ENCODE measurements around the gene RFX3. TPM values are rescaled to one million over a fixed set of nuclear protein-coding genes. Genes with fewer than 3 reads are reported as not detected.

The RFX3 gene
- total RNA-seq, 2 donors from 2014 or later, result 10.9 to 15.5 TPM

DNA sequence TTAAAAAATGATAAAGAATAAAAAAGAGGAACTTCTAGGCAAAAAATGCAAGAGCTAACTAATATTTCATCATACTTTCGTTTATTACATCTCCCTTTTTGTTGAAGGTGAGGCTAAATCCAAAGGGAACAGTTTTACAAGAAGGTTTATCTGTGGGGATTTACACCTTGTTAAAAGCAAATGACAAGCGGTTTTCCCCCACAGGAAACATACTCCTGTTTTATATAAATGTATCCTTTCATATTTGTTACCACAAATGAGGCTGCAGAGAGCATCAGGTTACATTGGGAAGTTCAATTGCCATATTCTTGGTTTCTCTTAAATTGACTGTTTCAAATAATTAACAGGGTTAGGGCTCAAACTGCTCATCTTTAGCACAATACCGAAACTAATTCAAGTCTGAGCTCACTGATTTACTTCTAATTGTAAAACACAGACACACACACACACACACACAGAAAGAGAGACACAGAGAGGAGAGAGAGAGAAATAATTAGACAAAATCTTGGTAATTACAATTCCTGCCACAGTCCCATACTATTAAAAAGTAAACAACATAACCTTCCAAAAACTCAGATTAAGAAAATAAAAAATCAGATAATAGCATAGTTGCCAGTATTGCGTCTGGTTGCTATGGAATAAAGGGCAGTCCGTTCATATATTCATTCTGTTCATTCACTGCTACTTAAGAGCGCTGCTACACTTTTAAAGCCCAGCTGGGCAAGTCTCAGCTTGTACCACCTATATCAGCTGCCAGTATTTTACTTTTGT, 17.1 kb downstream of the RFX3 start:
- WGBS, result 26% methylated on average over 6 of the region's 6 CpGs
- H3K9me3 ChIP-seq, result no peaks in the 10 kb centered on the region
- peak overlapping the region in 1 of 2 donors; percentile 5 for H3K4me3 ChIP-seq
- no peaks in the 10 kb centered on the region for H3K4me1 ChIP-seq (replicated peaks)
- H3K27me3 ChIP-seq (replicated peaks; ENCODE audit: insufficient read depth), result no peaks in the 10 kb centered on the region
- no peak overlapping the region for H3K27ac ChIP-seq
- no peaks in the 10 kb centered on the region for H3K36me3 ChIP-seq
- intact Hi-C loops (cut with DNase I), result no loop called here
- TF ChIP-seq POLR2A (IDR thresholded peaks at IDR 0.05) (no peak), POLR2AphosphoS5 (IDR thresholded peaks at IDR 0.05) (no peak)
- TF ChIP-seq, protein P1, sequence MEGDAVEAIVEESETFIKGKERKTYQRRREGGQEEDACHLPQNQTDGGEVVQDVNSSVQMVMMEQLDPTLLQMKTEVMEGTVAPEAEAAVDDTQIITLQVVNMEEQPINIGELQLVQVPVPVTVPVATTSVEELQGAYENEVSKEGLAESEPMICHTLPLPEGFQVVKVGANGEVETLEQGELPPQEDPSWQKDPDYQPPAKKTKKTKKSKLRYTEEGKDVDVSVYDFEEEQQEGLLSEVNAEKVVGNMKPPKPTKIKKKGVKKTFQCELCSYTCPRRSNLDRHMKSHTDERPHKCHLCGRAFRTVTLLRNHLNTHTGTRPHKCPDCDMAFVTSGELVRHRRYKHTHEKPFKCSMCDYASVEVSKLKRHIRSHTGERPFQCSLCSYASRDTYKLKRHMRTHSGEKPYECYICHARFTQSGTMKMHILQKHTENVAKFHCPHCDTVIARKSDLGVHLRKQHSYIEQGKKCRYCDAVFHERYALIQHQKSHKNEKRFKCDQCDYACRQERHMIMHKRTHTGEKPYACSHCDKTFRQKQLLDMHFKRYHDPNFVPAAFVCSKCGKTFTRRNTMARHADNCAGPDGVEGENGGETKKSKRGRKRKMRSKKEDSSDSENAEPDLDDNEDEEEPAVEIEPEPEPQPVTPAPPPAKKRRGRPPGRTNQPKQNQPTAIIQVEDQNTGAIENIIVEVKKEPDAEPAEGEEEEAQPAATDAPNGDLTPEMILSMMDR (IDR thresholded peaks at IDR 0.05), result no peak
- peak; percentile 14 for DNase-seq (ENCODE audit: low spot score)

DNA sequence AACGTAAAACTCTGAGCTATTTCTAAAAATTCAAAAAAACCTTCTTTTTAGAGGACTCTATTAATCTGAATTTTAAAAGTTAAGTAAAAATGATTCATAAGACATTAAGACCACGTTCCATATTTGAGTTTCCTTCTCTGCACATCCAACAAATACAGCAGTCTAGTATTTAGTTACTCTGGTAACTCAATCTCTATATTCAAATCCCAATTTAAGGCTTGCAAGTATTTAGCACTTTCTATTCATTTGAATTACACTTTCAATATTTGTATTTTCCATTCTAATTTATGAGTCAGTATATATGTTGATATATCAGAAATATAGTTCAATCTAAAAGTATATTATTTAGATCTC, 17.7 kb downstream of the RFX3 start:
- DNase-seq (ENCODE audit: low spot score), result no peak
- Histone ChIP-seq H3K27ac (no peak overlapping the region), H3K4me3 (no peak overlapping the region), H3K9me3 (no peaks in the 10 kb centered on the region), H3K27me3 (replicated peaks; ENCODE audit: insufficient read depth) (no peaks in the 10 kb centered on the region), H3K36me3 (no peaks in the 10 kb centered on the region), H3K4me1 (replicated peaks) (no peaks in the 10 kb centered on the region)
- TF ChIP-seq POLR2A (IDR thresholded peaks at IDR 0.05) (no peak), POLR2AphosphoS5 (IDR thresholded peaks at IDR 0.05) (no peak)
- TF ChIP-seq, protein P1 (IDR thresholded peaks at IDR 0.05), result no peak
- intact Hi-C loops (cut with DNase I), result no loop called here
- WGBS, result 44% methylated on average over 2 of the region's 2 CpGs

DNA sequence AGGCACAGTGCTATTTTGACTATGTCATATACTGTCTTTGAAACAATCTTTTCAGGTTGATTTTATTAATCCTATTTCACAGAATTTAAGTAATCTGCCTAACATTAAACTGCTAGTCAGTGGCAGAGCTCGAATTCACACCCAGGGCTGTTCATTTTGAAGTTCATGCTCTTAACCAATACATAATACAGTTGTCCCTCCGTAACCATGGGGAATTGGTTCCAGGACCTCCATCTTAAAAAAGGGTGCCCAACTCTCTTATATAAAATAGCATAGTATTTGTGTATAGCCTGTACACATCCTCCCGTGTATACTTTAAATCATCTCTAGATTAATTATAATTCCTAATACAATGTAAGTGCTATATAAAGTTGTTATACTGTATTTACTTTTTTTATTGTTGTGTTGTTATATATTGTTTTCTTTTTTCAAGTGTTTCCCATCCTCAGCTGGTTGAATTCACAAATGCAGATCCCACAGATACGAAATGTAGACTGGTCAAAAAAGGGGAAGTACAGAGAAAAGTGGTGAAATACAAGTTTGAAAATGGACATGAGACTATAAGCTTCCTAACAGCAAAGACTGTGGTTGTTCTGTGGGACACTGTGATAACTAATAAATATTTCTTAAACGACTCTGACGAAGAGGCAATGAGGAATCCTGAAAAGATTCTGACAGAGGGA, 18.3 kb downstream of the RFX3 start:
- no peaks in the 10 kb centered on the region for H3K36me3 ChIP-seq
- H3K27ac ChIP-seq, result no peak overlapping the region
- TF ChIP-seq POLR2A (IDR thresholded peaks at IDR 0.05), result no peak
- TF ChIP-seq POLR2AphosphoS5 (IDR thresholded peaks at IDR 0.05), result no peak
- TF ChIP-seq, protein P1 (IDR thresholded peaks at IDR 0.05), result no peak
- no peak for DNase-seq (ENCODE audit: low spot score)
- no peak overlapping the region for H3K4me3 ChIP-seq
- no peaks in the 10 kb centered on the region for H3K4me1 ChIP-seq (replicated peaks)
- no peaks in the 10 kb centered on the region for H3K9me3 ChIP-seq
- H3K27me3 ChIP-seq (replicated peaks; ENCODE audit: insufficient read depth), result no peaks in the 10 kb centered on the region
- intact Hi-C loops (cut with DNase I), result no loop called here
- 71% methylated on average over 6 of the region's 6 CpGs for WGBS

DNA sequence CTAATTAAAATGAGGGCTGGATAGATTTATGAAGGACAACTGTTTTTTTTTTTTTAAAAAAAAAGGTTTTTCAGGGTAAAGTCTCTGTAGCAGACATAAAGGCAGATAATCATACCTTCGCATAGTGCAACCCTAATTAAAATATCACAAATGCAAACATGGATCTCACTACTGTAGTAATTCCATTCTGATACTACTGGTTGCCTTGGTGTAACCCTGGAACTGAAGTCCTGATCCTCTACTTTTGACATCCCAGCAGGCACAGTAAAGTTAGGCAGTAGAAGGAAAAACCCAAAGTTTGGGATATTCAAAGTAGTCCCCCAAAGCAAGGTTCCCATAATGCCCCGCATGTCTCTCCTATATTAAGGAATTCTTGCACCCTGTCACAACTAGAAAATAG, 19.6 kb downstream of the RFX3 start:
- Histone ChIP-seq H3K4me3 (no peak overlapping the region), H3K9me3 (no peaks in the 10 kb centered on the region), H3K4me1 (replicated peaks) (no peaks in the 10 kb centered on the region), H3K27me3 (replicated peaks; ENCODE audit: insufficient read depth) (no peaks in the 10 kb centered on the region), H3K36me3 (no peaks in the 10 kb centered on the region), H3K27ac (no peak overlapping the region)
- intact Hi-C loops (cut with DNase I), result no loop called here
- 96% methylated on average over 2 of the region's 2 CpGs for WGBS
- no peak for TF ChIP-seq POLR2AphosphoS5 (IDR thresholded peaks at IDR 0.05)
- TF ChIP-seq POLR2A (IDR thresholded peaks at IDR 0.05), result no peak
- TF ChIP-seq, protein P1 (IDR thresholded peaks at IDR 0.05), result no peak
- no peak for DNase-seq (ENCODE audit: low spot score)
